ENCODE results near the gene LTBP2.

The LTBP2 gene

GRCh38 chr14:74509587-74510222, 102.3 kb downstream of the LTBP2 start:
- no peak for DNase-seq (ENCODE audit: low read depth)
- no peak overlapping the region for H3K4me3 ChIP-seq (ENCODE audit: low read depth, low read length)
- TF ChIP-seq, protein P1, sequence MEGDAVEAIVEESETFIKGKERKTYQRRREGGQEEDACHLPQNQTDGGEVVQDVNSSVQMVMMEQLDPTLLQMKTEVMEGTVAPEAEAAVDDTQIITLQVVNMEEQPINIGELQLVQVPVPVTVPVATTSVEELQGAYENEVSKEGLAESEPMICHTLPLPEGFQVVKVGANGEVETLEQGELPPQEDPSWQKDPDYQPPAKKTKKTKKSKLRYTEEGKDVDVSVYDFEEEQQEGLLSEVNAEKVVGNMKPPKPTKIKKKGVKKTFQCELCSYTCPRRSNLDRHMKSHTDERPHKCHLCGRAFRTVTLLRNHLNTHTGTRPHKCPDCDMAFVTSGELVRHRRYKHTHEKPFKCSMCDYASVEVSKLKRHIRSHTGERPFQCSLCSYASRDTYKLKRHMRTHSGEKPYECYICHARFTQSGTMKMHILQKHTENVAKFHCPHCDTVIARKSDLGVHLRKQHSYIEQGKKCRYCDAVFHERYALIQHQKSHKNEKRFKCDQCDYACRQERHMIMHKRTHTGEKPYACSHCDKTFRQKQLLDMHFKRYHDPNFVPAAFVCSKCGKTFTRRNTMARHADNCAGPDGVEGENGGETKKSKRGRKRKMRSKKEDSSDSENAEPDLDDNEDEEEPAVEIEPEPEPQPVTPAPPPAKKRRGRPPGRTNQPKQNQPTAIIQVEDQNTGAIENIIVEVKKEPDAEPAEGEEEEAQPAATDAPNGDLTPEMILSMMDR (conservative IDR thresholded peaks at IDR 0.05; ENCODE audit: low read depth, low read length), result no peak

DNA sequence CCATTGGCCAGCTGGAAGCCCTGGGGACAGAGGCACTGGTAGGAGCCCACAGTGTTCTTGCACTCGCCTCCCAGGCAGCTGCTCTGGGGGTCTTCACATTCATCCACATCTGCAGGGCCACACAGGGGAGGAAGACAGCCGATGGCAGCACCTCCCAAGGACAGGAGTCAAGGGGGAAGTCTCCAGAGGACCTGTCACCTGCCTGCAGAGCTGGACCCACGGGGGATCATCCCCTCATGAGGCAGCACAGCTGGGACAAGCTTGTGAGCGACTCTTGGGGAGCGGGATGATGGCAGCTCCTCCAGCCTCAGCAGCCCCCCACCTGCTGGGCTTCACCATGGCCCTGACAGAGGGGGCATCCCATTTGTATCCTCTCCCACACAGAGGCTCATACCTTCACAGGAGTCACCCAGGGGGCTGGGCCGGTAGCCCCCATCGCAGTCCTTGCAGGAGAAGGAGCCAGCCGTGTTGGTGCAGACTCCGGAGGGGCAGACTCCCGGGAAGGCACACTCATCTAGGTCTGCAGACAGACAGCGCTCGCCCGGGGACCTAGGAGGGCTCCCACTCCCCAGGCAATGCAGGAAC, 103.1 kb downstream of the LTBP2 start:
- TF ChIP-seq, protein P1 (conservative IDR thresholded peaks at IDR 0.05; ENCODE audit: low read depth, low read length), result no peak
- H3K4me3 ChIP-seq (ENCODE audit: low read depth, low read length), result no peak overlapping the region
- no peak for DNase-seq (ENCODE audit: low read depth)

GRCh38 chr14:74508292-74508731, 103.7 kb downstream of the LTBP2 start:
- TF ChIP-seq, protein P1 (conservative IDR thresholded peaks at IDR 0.05; ENCODE audit: low read depth, low read length), result peak; percentile 85
- H3K4me3 ChIP-seq (ENCODE audit: low read depth, low read length), result no peak overlapping the region
- peak; percentile 72 for DNase-seq (ENCODE audit: low read depth)

- TF ChIP-seq, protein P1 (conservative IDR thresholded peaks at IDR 0.05; ENCODE audit: low read depth, low read length), result no peak
- H3K4me3 ChIP-seq (ENCODE audit: low read depth, low read length), result no peak overlapping the region
- no peak for DNase-seq (ENCODE audit: low read depth)
Observed at GRCh38 chr14:74507840-74508239, 104.2 kb downstream of the LTBP2 start.

- TF ChIP-seq, protein P1 (conservative IDR thresholded peaks at IDR 0.05; ENCODE audit: low read depth, low read length), result no peak
- H3K4me3 ChIP-seq (ENCODE audit: low read depth, low read length), result no peak overlapping the region
- DNase-seq (ENCODE audit: low read depth), result no peak
Observed at GRCh38 chr14:74507085-74507484, 105.0 kb downstream of the LTBP2 start.

DNA sequence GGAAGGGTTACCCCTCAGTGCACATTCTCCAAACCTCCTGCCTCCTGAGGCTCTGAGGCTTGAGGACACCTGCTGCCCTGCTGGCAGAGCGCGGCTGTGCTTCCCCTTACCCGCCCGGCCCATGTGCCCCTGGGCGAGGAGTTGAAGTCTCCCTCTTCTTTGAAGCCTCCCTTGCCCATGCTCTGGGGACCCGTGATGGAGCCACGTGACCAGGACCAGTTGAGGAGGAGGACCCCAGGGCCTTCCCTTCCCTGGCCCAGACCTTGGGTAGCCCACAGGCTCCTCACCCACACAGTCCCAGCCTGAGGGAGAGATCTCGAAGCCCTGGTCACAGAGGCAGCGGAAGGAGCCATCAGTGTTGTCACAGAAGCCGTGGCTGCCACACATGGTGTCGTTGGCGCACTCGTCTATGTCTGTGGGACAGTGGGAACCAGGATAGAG, 105.6 kb downstream of the LTBP2 start:
- no peak overlapping the region for H3K4me3 ChIP-seq (ENCODE audit: low read depth, low read length)
- no peak for DNase-seq (ENCODE audit: low read depth)
- TF ChIP-seq, protein P1 (conservative IDR thresholded peaks at IDR 0.05; ENCODE audit: low read depth, low read length), result no peak

DNA sequence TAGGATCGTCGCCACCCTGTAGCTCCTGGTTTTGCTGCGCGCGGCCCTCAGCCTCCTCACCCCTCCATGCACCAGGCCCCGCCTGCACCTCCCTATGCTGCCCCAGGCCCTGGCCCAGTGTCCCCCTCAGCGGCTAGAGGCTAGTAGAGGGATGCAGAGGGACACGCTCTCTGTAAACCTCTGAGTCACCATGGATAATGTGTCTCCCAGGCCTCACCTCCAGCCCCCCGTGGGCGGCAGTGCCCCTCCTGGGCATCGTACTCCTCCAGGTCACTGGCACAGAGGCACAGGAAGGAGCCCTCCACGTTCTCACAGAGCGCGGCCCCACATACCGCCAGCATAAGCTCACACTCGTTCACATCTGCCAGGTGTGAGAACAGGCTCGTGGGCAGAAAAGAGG, 106.2 kb downstream of the LTBP2 start:
- TF ChIP-seq, protein P1 (conservative IDR thresholded peaks at IDR 0.05; ENCODE audit: low read depth, low read length), result no peak
- no peak overlapping the region for H3K4me3 ChIP-seq (ENCODE audit: low read depth, low read length)
- no peak for DNase-seq (ENCODE audit: low read depth)

Data from choroid plexus epithelial cell (primary cell).